ENCODE data around the gene TMCO4. TPM values are rescaled to one million over a fixed set of nuclear protein-coding genes. Genes with fewer than 3 reads are reported as not detected.

TMCO4 gene
- total RNA-seq, 1 donor from 2014 or later, result 5.7 TPM

DNA sequence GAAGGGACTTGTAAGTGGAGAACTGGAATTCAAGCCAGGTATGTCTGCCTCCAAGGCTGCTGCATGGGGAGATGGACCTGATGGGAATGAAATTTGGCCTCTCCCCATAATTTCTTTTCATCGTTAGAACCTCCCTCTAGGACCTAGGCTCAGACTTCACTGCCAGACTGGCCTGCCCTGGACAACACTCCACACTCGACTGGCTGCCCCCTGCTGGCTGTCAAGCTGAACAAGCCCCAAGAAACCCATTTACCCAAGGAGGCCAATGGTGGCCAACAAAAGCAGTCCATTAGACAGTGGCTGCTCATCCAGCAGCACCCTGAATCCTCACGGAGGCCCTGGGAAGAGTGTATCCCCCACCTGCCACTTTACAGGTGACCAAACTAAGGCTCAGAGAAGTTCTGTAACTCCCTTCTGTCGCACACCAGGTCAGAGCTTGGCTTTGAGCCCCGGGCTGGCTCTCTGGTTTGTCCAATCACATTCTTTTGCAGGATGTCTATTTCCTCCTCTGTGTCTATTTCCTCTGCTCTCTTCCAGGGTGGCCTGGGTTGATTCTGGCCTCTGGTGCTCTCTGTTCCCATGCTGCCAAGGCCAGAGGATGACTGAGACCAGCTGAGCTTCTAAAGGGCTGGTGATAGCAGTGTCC is 11.6 kb upstream of the TMCO4 start:
- Histone ChIP-seq H3K27me3 (no peaks in the 10 kb centered on the region), H3K9me3 (no peaks in the 10 kb centered on the region), H3K36me3 (no peaks in the 10 kb centered on the region), H3K27ac (no peak overlapping the region), H3K4me1 (no peaks in the 10 kb centered on the region), H3K4me3 (no peak overlapping the region)
- TF ChIP-seq, protein P1, sequence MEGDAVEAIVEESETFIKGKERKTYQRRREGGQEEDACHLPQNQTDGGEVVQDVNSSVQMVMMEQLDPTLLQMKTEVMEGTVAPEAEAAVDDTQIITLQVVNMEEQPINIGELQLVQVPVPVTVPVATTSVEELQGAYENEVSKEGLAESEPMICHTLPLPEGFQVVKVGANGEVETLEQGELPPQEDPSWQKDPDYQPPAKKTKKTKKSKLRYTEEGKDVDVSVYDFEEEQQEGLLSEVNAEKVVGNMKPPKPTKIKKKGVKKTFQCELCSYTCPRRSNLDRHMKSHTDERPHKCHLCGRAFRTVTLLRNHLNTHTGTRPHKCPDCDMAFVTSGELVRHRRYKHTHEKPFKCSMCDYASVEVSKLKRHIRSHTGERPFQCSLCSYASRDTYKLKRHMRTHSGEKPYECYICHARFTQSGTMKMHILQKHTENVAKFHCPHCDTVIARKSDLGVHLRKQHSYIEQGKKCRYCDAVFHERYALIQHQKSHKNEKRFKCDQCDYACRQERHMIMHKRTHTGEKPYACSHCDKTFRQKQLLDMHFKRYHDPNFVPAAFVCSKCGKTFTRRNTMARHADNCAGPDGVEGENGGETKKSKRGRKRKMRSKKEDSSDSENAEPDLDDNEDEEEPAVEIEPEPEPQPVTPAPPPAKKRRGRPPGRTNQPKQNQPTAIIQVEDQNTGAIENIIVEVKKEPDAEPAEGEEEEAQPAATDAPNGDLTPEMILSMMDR (IDR thresholded peaks at IDR 0.05), result peak; percentile 44 to 52 (median 45)
- intact Hi-C loops (cut with DNase I), result loop anchor here (1.0 kb wide), 1 partner anchor 96 kb away; no protein-coding TSS in a partner anchor
- DNase-seq (ENCODE audit: low spot score in 2 of 2), result no peak

DNA sequence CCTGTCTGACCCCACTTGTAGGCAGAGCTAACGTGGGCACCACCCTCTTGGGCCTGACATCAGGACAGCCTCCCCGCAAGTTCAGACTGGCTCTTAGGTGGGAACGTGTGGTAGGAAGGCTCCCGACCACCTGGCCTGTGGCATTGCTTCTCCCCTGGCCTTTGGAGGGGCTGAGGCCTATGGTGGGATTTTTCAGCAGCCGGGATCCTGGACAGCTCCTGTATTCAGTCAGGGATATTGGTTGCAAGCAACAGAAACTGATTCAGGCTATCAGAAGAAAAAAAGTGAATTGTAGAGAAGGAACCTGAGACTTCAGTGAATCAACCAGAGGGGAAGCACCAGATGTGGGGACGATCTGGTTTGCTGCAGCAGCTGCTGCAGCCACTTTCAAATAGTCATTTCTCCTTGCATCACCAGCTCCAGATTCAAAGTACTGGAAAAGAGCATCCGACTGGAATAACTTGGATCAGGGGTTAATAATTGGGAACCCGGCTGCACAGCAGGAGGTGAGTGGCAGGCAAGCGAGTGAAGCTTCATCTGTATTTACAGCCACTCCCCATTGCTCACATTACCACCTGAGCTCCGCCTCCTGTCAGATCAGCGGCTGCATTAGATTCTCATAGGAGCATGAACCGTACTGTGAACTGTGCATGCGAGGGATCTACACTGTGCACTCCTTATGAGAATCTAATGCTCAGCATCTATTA is 9.5 kb upstream of the TMCO4 start:
- Histone ChIP-seq H3K4me1 (no peaks in the 10 kb centered on the region), H3K36me3 (no peaks in the 10 kb centered on the region), H3K9me3 (no peaks in the 10 kb centered on the region), H3K27me3 (no peaks in the 10 kb centered on the region), H3K27ac (no peak overlapping the region), H3K4me3 (no peak overlapping the region)
- DNase-seq (ENCODE audit: low spot score in 2 of 2), result no peak
- intact Hi-C loops (cut with DNase I), result no loop called here
- TF ChIP-seq, protein P1 (IDR thresholded peaks at IDR 0.05), result no peak

DNA sequence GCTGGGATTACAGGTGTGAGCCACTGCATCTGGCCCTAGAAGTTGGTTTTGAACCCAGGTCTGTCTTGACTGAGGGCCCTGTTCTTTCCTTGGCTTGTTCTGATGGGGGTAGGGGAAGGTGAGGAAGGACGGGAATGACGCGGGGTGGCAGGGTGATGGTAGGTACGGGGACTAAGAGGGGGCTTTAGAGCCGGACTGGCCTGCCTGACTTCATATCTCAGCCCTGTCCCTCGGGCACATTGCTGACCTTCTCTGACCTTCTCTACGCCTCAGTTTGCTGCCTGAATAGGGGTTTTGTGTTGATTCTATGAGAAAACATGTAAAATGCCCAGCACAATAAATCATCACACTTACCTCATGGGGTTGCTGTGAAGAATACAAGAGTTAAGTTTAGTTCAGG is 8.6 kb upstream of the TMCO4 start:
- H3K27me3 ChIP-seq, result no peaks in the 10 kb centered on the region
- no peak overlapping the region for H3K4me3 ChIP-seq
- no peak overlapping the region for H3K27ac ChIP-seq
- H3K36me3 ChIP-seq, result no peaks in the 10 kb centered on the region
- DNase-seq (ENCODE audit: low spot score in 2 of 2), result no peak
- intact Hi-C loops (cut with DNase I), result no loop called here
- no peaks in the 10 kb centered on the region for H3K4me1 ChIP-seq
- no peaks in the 10 kb centered on the region for H3K9me3 ChIP-seq
- TF ChIP-seq, protein P1 (IDR thresholded peaks at IDR 0.05), result no peak

DNA sequence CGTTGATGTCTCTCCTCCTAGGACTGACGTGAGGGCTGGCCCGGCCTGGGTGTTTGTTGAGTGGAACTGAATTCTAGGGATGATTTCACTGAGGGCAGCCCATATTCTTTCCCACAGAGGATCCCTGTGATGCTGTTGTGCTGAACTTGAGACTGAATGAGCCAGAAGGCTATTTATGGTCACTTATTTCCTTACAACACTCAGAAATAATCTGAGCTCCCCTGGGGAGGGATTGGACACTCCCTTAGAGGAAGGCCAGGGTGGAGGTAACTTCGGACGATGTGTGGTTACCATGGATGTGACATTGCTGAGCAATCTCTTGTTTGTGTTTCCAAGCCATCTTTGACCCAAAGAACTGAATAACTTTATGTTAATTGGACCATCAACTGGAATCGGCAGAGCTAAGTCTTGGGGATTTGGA is 5.1 kb upstream of the TMCO4 start:
- no peaks in the 10 kb centered on the region for H3K9me3 ChIP-seq
- H3K27ac ChIP-seq, result no peak overlapping the region
- intact Hi-C loops (cut with DNase I), result no loop called here
- H3K4me3 ChIP-seq, result no peak overlapping the region
- no peaks in the 10 kb centered on the region for H3K4me1 ChIP-seq
- DNase-seq (ENCODE audit: low spot score in 2 of 2), result no peak
- TF ChIP-seq, protein P1 (IDR thresholded peaks at IDR 0.05), result no peak
- H3K27me3 ChIP-seq, result no peaks in the 10 kb centered on the region
- H3K36me3 ChIP-seq, result no peaks in the 10 kb centered on the region

DNA sequence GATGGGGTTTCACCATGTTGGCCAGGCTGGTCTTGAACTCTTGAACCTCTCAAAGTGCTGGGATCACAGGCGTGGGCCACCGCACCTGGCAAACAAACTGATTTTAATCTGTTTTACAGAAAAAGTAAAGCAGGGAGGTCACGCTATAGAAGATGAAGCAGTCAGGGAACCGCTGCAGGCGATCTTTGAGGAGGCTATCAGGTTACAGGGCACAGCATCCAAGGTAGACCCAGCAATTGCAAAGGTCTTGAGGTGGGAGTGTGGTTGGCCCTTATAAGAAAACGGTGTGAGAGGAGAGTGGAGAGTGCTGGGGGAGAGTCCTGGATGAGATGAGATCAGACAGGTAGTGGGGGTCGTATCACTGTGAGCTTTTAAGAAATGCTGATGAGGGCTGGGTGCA is 2.6 kb upstream of the TMCO4 start:
- H3K27ac ChIP-seq, result no peak overlapping the region
- no peaks in the 10 kb centered on the region for H3K36me3 ChIP-seq
- intact Hi-C loops (cut with DNase I), result no loop called here
- no peak for DNase-seq (ENCODE audit: low spot score in 2 of 2)
- no peaks in the 10 kb centered on the region for H3K9me3 ChIP-seq
- H3K27me3 ChIP-seq, result no peaks in the 10 kb centered on the region
- TF ChIP-seq, protein P1 (IDR thresholded peaks at IDR 0.05), result no peak
- peaks cover 6 to 7% of the 10 kb centered on the region in 2 donors for H3K4me1 ChIP-seq
- no peak overlapping the region for H3K4me3 ChIP-seq

All from ascending aorta (tissue), 2 donors.